Gastrocnemius medialis (tissue), 4 donors: ENCODE data around the gene NCKAP1. TPM values are rescaled to one million over a fixed set of nuclear protein-coding genes. Genes with fewer than 3 reads are reported as not detected.

ENCODE experiments used
- ATAC-seq, 2 donors: fragments of 150-250 bp; one replicate each; pipeline ENCODE4 v1.9.1; 2016
- DNase-seq, 2 donors: peaks; one replicate each; pipeline ENCODE4 v3.0.0-alpha.2; 2019
- H3K27ac ChIP-seq, 4 donors: fragments of 200-600 bp; sonication (generic); 1 replicate in 1 of 4; 2 replicates in 3 of 4; pipeline ENCODE4 v1.5.1; 2016 to 2018; ENCODE audit warnings: mild to moderate bottlenecking in 2 of 4, moderate library complexity in 1 of 4
- H3K27me3 ChIP-seq, 3 donors: fragments of 200-600 bp; sonication (generic) in 2 of 3; 1 replicate in 1 of 3; 2 replicates in 2 of 3; pipeline versions ENCODE4 v1.5.1 to v1.6.0; 2016 to 2019; ENCODE audit warnings: mild to moderate bottlenecking in 1 of 3, moderate library complexity in 1 of 3
- H3K36me3 ChIP-seq, 2 donors: fragments of 200-600 bp; sonication (generic) in 1 of 2; one replicate each; pipeline ENCODE4 v1.5.1; 2017 to 2018
- H3K4me1 ChIP-seq, 2 donors: fragments of 200-600 bp; sonication (generic) in 1 of 2; one replicate each; pipeline ENCODE4 v1.5.1; 2016 to 2017; ENCODE audit warnings: mild to moderate bottlenecking in 2 of 2
- H3K4me3 ChIP-seq, 4 donors: fragments of 200-600 bp; sonication (generic) in 3 of 4; 1 replicate in 1 of 4; 2 replicates in 3 of 4; pipeline ENCODE4 v1.5.1; 2016 to 2019; ENCODE audit warnings: mild to moderate bottlenecking in 2 of 4
- H3K9me3 ChIP-seq, 3 donors: fragments of 200-600 bp; sonication (generic) in 2 of 3; 1 replicate in 1 of 3; 2 replicates in 2 of 3; pipeline ENCODE4 v1.5.1; 2016 to 2019
- CTCF ChIP-seq, 5 experiments: fragments of 450-650 bp in 3 of 5; fragments of 200-600 bp in 2 of 5; sonication (generic) in 2 of 5; IDR thresholded peaks in 4 of 5; conservative IDR thresholded peaks in 1 of 5; 1 replicate in 4 of 5; 2 replicates in 1 of 5; pipeline ENCODE4 v1.5.1; 2016 to 2019; ENCODE audit warnings: antibody characterized with exemption in 5 of 5, mild to moderate bottlenecking in 3 of 5, moderate library complexity in 3 of 5
- POLR2A ChIP-seq, 2 donors: fragments of 450-650 bp; IDR thresholded peaks; one replicate each; pipeline ENCODE4 v1.6.1; 2017; ENCODE audit warnings: antibody characterized with exemption in 2 of 2, mild to moderate bottlenecking in 2 of 2, moderate library complexity in 2 of 2
- in situ Hi-C, 4 donors: fragments of 200-750 bp; cut with MboI; loops; one replicate each; pipeline versions ENCODE4 v1.15.0 to v1.8.0; 2017; ENCODE audit warnings: low sequenced_read_pairs in 4 of 4
- intact Hi-C: fragments of 100-400 bp; cut with DNase I; formaldehyde crosslinking; loops from one replicate; pipeline ENCODE4 v1.15.1; 2023; ENCODE audit warnings: low total_unique reads
- total RNA-seq, 4 donors: library from RNA; depleted of rRNA; stranded (reverse); fragments of >200 nt; gene quantifications; one replicate each; pipeline versions ENCODE4 v1.1.0 to v1.2.3, GENCODE V29; 2016

Gene NCKAP1
- total RNA-seq, 4 donors from 2014 or later, result 152 to 303 (median 168) TPM

- no peaks in the 10 kb centered on the region for H3K9me3 ChIP-seq
- DNase-seq (no peak), ATAC-seq (no peak)
- TF ChIP-seq CTCF (IDR thresholded peaks at IDR 0.05 in 4 of 5, conservative IDR thresholded peaks at IDR 0.05 in 1 of 5) (no peak), POLR2A (IDR thresholded peaks at IDR 0.05) (no peak)
- H3K27me3 ChIP-seq, result no peaks in the 10 kb centered on the region
- intact Hi-C loops, result loop anchor here (1.0 kb wide), 2 partner anchors 40 to 46 kb away; partner anchors contain the start of genes NCKAP1 and NUP35
- in situ Hi-C loops, result loop anchor here in 1 of 4 donors (10.0 kb wide), 1 partner anchor 47 kb away; the partner anchor contains the start of gene NUP35
- H3K4me1 ChIP-seq, result peaks cover 0 to 9% of the 10 kb centered on the region in 2 donors
- H3K36me3 ChIP-seq, result no peaks in the 10 kb centered on the region
- H3K4me3 ChIP-seq, result peak overlapping the region; percentile 77 to 92 (median 88)
- H3K27ac ChIP-seq, result peak overlapping the region; percentile 78 to 84 (median 80)
Observed at GRCh38 chr2:183078163-183078463, 39.9 kb upstream of the NCKAP1 start.

DNA sequence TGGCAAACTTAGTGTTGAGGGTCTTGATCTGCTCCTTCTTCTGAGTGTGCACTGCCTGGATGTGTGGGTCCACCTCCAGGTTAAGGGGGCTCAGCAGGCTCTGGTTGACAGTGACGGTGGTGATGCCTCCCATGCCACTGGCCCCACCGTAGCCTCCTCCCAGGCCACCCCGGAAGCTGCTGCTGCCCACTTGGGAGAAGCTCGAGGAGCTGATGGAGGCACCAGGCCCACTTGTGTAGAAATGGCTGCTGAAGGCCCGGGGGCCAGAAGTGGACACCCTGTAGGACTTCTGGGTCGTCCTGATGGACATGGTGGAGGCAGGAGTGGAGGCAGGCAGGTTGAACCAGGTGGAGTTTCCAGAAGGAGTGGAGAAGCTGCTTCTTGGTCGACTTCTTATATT is 33.9 kb upstream of the NCKAP1 start:
- Histone ChIP-seq H3K27me3 (no peaks in the 10 kb centered on the region), H3K27ac (no peak overlapping the region), H3K4me3 (no peak overlapping the region), H3K36me3 (no peaks in the 10 kb centered on the region), H3K9me3 (no peaks in the 10 kb centered on the region), H3K4me1 (no peaks in the 10 kb centered on the region)
- DNase-seq (no peak), ATAC-seq (no peak)
- in situ Hi-C loops, result loop anchor here in 1 of 4 donors (10.0 kb wide), 1 partner anchor 53 kb away; the partner anchor contains the start of gene NUP35
- intact Hi-C loops, result no loop called here
- TF ChIP-seq POLR2A (IDR thresholded peaks at IDR 0.05), result no peak
- TF ChIP-seq CTCF (IDR thresholded peaks at IDR 0.05 in 4 of 5, conservative IDR thresholded peaks at IDR 0.05 in 1 of 5), result no peak

- no peaks in the 10 kb centered on the region for H3K36me3 ChIP-seq
- ATAC-seq (no peak), DNase-seq (no peak)
- in situ Hi-C loops (loop anchor here in 1 of 4 donors (10.0 kb wide), 1 partner anchor 54 kb away; the partner anchor contains the start of gene NUP35), intact Hi-C loops (no loop called here)
- H3K27ac ChIP-seq, result no peak overlapping the region
- no peaks in the 10 kb centered on the region for H3K9me3 ChIP-seq
- TF ChIP-seq POLR2A (IDR thresholded peaks at IDR 0.05) (no peak), CTCF (IDR thresholded peaks at IDR 0.05 in 4 of 5, conservative IDR thresholded peaks at IDR 0.05 in 1 of 5) (peak in 2 of 5 experiments; percentile 16 to 43)
- H3K4me3 ChIP-seq, result no peak overlapping the region
- no peaks in the 10 kb centered on the region for H3K27me3 ChIP-seq
- H3K4me1 ChIP-seq, result no peaks in the 10 kb centered on the region
Observed at GRCh38 chr2:183070942-183071844, 32.9 kb upstream of the NCKAP1 start.

DNA sequence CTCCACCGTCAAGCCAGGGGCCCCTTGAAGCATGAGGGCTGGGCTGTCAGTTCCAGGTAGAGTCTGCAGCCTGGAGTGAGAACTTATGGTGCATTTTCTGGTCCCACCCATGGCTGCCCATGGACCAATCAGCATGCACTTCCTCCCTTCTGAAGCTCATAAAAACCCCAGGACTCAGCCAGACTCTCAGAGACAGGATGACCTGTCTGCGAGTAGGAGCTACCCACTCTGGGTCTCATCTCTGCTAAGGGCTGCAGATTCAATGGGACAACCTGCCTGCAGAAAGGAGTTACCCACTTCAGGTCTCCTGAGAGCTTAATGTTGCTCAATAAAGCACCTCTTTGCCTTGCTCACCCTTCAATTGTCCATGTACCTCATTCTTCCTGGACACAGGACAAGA is 30.9 kb upstream of the NCKAP1 start:
- intact Hi-C loops (no loop called here), in situ Hi-C loops (no loop called here)
- Histone ChIP-seq H3K4me1 (no peaks in the 10 kb centered on the region), H3K4me3 (no peak overlapping the region), H3K27me3 (no peaks in the 10 kb centered on the region), H3K36me3 (no peaks in the 10 kb centered on the region), H3K27ac (no peak overlapping the region), H3K9me3 (no peaks in the 10 kb centered on the region)
- ATAC-seq, result no peak
- TF ChIP-seq POLR2A (IDR thresholded peaks at IDR 0.05) (no peak), CTCF (IDR thresholded peaks at IDR 0.05 in 4 of 5, conservative IDR thresholded peaks at IDR 0.05 in 1 of 5) (no peak)
- DNase-seq, result no peak
